Measurements from ENCODE around the gene HCN2.
"Not testable (repeated sequence)": the region's sequence is repeated elsewhere in the genome, so short reads cannot be mapped to it uniquely, and the experiment has no call there.

The HCN2 gene

DNA sequence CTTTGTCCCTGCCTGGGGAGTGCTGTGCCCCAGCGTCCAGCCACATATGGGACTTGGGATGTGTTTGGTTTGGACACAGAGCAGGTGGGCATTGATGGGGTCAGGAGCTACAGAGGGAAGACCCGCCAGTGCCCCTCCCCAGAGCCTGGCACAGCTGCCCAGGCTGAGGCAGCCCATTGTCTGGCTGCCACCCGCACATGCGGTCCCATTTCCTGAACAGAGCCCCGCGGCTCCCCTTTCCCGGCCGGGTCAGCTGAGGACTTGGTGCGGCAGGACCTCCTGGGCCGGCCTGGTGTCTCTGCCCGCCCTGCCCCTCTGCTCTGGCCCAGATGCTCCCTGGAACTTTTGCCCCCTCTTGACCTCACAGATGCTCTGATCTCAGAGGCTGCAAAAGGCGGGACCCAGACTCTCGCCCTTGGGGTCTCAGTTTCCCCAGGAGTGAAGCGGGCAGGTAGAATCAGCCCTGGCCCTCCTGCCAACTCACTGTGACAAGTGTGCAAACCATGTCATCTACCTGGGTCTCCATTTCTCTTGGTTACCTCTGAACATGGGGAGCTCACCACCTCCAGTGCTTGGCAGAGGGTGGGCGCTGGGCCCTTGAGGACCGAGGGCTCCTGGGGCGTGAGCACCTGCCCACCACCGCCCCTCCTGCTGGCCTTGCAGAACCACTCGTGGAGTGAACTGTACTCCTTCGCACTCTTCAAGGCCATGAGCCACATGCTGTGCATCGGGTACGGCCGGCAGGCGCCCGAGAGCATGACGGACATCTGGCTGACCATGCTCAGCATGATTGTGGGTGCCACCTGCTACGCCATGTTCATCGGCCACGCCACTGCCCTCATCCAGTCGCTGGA, 17.8 kb downstream of the HCN2 start:
- DNase-seq, result no peak

DNA sequence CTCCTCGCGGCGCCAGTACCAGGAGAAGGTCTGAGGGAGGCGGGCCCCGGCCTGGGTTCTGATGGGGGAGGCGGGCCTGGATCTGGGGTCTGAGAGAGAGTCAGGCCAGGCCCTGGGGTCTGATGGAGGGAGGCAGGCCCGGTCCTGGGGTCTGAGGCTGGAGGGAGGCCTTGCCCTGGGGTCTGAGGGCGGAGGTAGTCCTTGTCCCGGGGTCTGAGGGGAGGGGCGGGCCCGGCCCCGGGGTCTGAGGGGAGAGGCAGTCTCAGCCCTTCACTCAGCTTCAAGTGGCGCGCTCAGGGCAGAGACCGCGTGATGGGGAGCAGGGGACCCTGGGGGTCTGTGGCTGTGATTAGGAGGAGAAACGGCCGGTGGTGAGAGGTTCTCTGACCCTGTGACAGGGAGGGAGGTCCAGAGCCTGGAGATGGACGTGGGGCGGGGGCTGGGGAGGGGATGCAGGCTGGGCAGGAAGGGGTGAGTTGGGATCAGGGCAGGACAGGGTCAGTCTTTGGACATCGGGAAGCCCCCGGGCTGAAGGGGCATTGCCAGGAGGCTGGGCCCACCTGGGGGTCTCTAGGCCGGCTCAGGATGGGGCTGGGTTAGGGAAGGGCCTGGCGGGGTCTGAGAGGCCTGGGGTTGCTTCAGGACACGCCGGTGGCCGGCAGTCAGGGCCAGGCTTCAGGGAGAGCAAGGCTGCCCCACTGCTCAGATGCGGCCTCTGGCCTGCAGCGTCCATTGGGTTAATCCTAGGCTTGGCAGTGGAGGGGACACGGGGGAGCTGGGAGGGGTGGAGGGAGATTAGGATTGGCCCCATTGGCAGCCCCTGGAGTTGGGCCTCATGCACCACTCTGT, 18.7 kb downstream of the HCN2 start:
- no peak for DNase-seq

DNA sequence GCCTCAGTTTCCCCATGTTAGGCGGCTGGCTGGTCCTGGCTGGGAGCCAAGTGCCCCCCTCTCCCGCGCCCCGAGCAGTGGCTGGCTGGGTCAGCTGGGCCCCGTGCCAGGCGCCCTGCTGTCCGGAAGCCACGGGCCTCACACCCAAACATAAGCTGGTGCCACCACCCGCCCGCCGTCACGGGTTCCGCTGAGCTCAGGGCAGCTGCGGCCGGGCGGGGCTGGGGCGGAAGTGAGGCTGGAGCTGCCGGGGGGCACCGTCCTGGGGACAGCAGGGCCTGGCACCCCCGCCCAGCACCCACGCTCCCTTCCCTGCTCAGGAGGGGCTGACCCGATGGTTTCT, 19.3 kb downstream of the HCN2 start:
- DNase-seq, result no peak

DNA sequence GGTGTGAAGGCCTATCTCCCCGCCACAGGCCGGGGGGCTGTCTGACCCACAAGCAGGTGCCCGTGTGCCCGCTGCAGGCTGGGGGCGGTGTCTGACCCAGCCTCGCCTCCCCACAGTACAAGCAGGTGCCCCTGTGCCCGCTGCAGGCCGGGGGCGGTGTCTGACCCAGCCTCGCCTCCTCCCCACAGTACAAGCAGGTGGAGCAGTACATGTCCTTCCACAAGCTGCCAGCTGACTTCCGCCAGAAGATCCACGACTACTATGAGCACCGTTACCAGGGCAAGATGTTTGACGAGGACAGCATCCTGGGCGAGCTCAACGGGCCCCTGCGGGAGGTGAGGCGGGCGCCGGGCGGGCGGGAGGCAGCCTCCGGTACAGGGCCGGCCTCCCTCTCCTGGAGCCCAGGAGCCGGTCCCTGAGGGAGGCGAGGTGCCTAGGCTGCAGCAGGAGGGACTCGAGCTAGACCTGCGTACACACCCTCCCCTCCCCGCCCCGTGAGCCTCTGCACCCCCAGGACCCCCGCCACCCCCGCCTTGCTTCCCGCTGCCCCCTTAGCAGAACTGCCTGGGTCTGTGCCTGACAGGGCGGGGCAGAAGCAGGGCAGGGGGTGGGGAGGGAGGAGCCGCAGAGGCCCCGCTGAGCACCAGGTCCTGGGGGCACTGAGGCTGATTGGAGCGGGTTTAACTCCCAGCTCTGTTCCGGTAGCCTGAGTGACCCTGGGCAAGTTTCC, 20.6 kb downstream of the HCN2 start:
- peak; percentile 26 for DNase-seq

- peak; percentile 54 for DNase-seq
These were observed 21.3 kb downstream of the HCN2 start for GRCh38 chr19:610801-611480.

- DNase-seq, result peak; percentile 64
These were observed 21.8 kb downstream of the HCN2 start for GRCh38 chr19:611481-611868.

GRCh38 chr19:612941-613340, 23.3 kb downstream of the HCN2 start:
- no peak for DNase-seq

GRCh38 chr19:613732-614567, 24.3 kb downstream of the HCN2 start:
- DNase-seq, result no peak

DNA sequence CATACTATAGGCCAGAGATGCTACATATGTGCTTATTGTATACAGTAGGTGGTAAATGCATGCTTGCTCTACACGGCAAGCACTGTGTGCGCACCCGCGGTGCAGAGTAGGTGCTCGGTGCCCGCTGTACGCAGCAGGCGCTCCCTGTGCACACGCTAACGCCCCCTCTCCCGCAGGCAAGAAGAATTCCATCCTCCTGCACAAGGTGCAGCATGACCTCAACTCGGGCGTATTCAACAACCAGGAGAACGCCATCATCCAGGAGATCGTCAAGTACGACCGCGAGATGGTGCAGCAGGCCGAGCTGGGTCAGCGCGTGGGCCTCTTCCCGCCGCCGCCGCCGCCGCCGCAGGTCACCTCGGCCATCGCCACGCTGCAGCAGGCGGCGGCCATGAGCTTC, 25.9 kb downstream of the HCN2 start:
- DNase-seq, result no peak

GRCh38 chr19:616062-616700, 26.5 kb downstream of the HCN2 start:
- no peak for DNase-seq

GRCh38 chr19:616747-617526, 27.3 kb downstream of the HCN2 start:
- DNase-seq, result no peak

- no peak for DNase-seq
These were observed 28.0 kb downstream of the HCN2 start for GRCh38 chr19:617551-618246.

GRCh38 chr19:618247-618619, 28.6 kb downstream of the HCN2 start:
- DNase-seq, result no peak

DNA sequence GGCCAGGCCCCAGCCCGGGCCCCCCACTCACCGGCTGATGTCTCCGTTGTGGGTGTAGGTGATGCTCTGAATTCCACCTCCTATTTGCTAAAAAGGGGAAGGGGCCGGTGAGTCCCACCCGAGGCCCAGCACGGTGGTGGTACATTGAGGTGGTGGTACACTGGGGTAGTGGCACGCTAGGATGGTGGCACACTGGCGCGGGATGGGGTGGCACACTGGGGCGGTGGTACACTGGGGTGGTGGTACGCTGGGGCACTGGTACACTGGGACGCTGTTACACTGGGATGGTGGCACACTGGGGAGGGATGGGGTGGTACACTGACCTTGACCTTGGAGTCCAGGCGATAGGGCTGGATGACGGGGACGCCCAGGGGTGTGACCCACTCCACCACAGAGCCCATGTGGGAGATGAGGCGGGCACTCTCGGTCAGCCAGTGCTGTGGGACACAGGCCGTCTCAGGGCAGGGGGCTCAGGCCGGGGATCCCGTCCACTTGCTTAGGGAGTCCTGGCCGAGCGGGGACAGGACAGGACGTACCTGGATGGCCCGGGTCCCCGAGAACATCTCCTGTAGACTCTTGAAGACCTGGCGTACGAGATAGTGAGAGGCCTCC, 29.1 kb downstream of the HCN2 start:
- no peak for DNase-seq

DNA sequence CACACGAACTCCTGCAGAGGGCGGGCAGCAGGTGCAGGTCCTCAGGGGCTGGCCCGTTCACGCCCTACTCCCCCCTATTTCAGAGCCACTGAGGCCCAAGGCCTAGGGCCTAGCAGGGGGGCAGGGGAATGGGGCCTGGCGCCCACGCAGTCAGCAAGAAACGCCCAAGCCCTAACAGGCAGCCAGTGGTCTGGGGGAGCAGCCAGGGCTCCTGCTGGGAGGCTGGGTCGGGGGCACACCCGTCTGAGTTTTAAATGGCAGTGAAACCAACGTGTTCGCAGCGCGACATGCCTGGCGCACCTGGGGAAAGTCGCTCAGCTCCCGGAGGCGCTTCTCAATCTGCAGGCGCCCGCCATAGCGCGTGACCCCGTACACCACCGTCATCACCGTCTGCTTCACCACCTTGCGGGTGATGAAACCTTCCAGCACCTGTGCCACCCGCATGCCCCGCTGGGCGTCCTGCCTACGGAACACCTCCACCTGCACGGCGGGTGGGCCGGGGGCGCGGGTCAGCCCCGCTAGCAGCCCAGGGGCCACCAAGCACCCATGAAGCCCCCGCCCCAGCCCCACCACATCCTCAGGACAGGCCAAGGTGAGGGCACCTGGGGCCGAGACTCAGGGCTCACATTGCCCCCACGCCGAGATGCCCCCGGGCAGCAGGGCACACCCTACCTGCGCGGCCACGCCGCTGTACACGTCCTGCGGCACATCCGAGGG, 29.8 kb downstream of the HCN2 start:
- no peak for DNase-seq

- no peak for DNase-seq
These were observed 30.6 kb downstream of the HCN2 start for GRCh38 chr19:620166-620862.

DNA sequence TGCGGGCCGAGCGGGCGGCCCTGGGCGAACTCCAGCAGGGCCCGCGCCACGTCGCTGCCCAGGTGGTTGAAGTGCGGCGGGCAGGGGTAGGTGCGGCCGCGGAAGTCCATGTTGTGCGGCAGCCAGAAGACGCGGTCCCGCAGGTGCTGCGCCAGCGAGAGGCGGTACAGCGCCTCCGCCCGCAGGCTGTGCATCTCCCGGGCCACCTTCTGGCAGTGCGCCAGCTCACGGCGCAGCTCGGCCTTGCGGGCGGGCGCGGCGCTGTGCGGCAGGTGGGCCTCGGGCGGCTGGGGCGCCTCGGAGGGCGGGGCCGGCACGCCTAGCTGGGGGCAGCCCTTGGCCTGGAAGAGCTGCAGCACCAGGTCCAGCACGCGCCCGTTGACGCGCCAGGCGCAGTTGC, 31.5 kb downstream of the HCN2 start:
- DNase-seq, result not testable (repeated sequence)

- no peak for DNase-seq
These were observed 32.1 kb downstream of the HCN2 start for GRCh38 chr19:621819-622218.

Data from stimulated activated CD4-positive, alpha-beta T cell treated with anti-CD3 and anti-CD28 coated beads, Interleukin-4, amount 100 ng/mL, for 1 hour (primary cell).